Measurements from ENCODE around the gene COX4I2.

Gene COX4I2

DNA sequence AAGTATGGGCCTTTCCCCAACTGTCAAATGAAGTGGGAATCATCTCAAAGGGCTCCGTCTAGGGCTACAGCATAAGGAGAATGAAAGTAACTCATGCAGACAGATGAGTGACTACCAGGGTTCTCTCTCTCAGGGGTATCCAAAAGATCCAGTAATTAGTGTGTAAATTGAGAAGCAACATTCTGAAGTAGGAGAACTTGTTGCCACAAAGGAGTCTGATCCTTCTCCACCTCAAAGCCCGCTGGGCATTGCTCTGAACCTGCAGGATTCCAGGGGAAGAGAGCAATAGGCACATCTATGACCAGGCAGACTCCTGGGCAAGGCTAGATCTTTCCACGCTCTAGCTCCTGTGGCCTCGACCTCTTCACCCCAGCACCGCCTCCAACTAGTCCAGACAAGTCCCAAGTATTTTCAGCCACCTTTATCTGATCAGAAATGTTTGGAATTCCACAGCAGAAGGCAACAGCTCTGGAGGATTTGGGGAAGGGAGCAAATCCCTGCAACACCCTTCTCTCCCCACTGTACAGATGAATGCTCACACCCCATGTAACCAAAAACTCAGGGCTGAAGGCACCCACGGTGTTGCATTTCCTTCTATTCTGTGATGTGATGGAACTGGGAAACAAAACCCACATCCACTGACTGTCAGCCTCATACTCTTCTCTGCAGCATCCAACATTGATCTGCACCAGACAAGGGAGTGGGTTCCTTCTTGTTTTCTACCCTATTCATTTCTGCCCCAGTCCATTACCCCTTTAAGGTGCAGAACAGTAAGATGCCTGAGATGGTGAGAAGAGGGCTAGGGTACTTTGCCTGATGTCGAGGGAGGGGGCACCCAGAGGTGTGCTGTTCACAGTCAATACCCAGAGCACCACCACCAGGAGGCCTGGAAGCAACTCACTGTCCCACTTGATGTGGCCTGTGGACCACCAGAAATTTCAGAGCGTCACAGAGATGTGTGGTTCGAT, 41.0 kb downstream of the COX4I2 start:
- no peak for DNase-seq

DNA sequence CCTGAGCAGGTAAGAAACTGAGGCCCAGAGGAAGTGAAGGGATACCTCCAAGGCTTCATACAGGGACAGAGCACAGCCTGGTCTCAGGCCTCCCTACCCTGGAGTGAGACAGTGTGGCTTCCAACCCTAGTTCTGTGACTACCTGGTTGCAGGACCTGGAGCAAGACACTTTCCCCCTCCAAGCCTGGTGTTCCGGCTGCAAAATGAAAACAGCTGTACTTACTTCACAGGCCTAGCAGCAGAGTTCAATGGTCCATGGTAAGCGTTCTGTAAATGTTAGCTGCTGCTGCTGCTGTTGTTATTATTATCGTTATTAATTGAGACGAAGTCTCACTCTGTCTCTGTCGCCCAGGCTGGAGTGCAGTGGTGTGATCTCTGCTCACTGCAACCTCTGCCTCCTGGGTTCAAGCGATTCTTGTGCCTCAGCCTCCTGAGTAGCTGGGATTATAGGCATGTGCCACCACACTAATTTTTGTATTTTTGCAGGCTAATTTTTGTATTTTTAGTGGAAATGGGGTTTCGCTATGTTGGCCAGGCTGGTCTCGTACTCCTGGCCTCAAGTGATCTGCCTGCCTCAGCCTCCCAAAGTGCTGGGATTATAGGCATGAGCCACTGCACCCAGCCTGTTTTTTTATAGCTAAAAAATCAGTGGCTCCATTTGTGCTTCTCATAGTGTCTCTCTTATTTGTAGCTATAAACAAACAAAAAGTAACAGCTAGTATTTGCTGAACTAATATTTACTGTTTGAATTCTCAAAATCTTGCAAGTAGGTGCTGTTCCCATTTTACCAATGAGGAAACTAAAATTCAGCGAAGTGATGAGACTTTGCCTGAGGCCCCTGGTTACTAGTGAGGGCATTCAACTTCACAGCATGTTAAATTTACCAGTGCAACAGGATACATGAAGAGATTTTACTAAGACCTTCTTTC, 41.9 kb downstream of the COX4I2 start:
- DNase-seq = no peak

DNA sequence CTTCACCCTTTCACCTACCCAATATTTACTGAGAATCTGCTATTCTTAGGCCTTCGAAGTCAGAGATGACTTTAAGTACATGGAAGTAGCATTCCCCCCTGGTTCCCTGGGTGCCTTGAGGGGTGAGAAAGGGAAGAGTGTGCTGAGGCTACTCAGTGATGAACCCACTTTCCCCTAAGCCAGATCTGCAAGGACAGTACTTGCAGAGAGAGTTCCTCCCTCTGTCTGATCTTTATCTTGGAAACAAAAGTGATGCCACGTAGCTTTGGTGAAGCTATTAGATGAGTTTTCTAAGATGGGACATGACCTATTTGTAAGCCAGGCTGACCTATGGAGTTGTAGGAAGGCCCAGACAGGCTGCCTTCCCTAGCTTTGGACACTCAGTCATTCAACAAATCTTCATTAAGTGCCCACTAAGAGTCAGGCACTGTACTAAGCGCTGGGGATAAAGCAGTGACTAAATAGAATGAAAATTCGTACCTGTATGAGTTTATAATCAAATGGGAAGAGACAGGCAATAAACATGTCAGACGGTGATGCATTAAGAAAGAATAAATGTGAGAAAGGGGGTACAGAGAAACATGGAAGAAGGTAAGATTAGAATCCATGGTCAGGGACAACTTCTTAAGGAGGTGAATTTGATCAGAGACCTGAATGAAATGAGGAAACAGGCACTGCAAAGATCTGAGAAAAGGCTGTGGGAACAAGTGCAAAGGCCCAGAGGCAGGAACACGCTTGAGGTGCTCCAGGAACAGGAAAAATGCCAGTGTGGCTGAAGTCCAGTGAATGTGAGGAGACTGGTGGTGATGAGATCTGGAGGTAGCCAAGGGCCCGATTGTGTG, 42.8 kb downstream of the COX4I2 start:
- DNase-seq = no peak

DNA sequence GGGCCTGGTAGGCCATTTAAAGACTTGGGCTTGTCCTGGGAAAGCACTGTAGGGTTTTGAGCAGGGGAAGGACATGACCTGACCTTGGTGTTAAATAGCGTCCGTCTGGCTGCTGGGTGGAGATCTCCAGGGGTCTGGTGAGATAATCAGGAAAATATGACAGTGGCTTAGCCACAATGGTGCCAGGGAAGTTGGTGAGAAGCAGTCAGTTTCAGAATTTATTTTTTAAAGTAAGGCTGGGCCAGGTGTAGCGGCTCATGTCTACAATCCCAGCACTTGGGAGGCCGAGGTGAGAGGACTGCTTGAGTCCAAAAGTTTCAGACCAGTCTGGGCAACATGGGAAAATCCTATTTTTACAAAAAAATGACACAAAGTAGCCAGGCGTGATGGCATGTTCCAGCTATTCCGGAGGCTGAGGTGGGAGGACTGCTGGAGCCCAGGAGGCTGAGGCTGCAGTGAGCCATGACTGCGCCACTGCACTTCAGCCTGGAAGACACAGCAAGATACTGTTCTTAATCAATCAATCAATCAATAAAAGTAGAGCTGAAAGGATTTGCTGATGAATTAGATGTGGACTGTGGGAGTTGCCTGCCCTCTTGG, 43.5 kb downstream of the COX4I2 start:
- no peak for DNase-seq

DNA sequence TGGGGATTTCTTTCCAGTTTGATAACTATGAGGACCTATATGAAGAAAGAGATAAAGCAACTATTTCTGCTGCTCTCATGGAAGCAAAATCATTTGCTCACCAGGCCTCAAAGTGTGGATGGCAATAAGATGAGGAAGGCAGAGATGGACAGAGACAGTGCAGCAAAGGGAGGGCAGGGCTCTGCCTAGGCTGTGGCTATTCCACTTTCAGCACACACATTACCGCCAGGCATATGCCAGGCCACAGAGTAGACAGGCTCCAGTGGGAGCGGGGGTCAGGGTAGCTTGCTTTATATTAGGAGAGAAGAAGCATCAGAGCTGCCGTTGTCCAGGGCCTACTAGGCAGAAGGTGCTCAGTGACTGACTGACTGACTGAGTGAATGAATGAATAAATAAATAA, 44.1 kb downstream of the COX4I2 start:
- no peak for DNase-seq

DNA sequence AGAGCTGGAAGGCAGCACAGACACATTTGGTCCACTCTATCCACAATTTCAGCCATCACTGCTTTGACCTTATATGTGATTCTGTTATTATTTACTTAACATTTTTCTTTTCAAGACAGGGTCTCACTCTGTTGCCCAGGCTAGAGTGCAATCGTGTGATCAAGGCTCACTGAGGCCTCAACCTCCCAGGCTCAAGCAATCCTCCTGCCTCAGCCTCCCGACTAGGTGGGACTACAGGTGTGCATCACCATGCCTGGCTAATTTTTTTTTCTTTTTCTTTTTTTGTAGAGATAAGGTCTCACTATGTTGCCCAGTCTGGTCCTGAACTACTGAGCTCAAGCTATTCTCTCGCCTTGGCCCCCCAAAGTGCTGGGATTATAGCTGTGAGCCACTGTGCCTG, 44.6 kb downstream of the COX4I2 start:
- no peak for DNase-seq

DNA sequence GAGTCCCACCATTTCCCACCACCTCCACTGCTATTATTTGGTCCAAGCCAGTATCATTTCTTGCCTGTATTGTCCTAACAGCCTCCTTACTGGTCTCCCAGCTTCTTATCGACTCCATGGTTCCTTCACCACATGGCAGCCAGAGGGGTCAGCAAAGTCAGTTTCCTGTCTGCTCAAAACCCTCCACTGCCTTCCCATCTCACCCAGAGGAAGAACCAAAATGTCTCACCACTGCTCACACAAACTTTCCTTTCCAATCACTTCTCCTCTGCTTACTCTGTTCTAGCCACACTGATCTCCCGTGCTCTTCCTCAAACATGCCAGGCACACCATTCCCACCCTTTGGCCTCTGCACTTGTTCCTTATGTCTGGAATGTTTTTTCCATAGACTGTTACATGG, 45.2 kb downstream of the COX4I2 start:
- DNase-seq = no peak

DNA sequence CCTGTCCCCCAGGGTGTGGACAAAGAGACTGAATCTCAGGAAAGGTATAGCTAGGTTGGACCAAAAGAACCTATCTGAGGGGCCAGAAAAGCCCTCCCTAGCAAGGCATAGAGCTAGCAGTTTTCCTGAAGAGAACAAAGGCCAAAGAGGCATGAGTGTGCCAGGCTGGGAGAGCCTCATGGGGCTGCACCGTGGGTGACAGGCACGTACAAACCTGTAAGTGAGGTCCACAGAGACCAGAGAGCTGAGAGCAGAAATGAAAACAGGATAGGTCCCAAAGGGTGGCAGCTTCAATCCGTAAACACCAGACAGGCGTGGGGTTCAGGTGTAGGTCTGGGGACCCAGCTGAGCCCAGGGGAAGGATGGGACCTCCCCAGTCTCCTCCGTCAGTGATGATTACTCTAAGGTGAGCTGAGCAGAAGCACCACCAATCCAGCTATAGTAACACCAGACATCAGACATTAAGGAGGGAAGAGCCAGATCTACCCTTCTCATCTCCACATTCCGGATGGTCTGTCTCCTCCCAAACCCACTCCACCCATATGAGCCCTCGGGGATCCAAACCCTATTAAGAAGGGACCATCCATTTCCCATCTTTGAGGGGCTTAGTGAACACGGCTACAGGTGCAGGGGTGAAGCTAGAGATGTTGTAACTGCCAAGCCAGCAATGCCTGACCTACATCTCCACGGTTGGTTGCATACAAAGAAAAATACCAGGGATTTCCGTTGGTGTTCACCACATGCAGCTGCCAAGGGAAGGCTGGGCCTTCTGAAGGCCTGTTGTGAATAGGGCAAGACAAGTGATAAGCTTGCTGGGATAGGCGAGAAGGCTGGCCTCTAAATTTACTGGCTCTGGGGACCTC, 46.7 kb downstream of the COX4I2 start:
- DNase-seq = no peak

DNA sequence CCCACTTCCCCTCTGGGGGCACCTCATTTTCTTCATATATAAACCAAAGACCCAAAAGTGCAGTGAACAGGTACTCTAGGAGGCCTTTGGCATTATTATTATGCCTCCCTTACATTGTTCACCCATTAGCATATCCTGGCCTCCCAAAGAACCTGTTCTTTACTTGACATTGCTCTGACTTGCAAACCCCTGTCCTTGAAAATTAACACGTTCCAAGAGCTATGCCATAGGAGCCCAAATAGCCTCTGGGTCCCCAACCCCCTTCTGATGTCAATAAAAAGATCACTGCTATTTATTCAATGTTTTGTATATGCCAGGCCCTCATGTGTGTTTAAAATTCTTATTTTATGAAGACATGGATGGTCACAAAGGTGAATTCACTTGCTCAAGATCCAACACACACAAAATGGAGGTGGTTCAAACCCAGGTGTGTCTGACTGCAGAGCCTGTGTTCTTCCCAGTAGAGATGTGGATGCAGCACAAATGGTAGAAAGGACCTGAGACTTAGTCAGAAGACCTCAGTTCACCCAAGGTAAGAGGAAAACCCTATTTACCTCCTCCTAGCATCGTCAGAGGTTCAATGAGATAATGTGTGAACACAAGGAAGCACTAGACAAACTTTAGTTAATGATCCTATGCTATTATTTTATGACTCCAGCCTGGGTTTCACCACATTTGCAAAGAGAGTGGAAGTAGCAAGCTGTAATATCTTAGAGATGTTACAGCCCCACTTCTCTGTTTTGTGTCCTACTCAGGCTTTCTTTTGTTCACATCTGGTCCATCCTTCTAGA, 48.3 kb downstream of the COX4I2 start:
- DNase-seq = no peak

DNA sequence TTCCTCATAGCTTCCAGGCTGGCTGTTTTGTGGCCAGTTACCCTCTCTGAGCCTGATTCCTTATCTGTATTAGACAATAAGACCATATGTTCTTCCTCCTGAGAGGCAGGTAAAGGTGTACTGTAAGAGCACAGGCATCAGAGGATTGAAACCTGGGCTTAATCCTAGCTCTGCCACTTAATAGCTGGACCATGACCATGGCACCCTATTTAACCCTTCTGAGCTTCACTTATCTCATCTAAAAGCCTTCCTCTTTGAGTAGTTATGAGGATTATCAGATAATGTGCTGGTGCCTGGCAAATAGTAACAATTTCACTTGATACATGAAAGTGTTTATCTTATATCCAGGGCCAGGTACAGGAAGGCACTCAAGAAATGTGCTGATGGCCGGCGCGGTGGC, 50.1 kb downstream of the COX4I2 start:
- no peak for DNase-seq

DNA sequence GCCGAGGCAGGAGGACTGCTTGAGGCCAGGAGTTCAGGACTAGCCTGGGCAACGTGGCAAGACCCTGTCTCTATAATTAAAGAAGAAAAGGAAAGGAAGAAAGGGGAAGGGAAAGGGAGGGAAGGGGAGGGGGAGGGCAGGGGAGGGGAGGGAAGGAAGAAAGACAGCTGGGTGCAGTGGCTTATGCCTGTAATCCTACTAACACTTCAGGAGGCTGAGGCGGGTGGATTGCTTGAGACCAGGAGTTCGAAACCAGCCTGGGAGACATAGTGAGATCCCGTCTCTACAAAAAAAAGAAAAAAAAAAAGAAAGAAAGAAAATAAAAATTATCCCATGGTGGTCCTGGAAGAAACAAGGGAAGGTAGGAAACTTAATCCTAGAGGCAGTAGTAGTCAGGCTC, 51.4 kb downstream of the COX4I2 start:
- no peak for DNase-seq

DNA sequence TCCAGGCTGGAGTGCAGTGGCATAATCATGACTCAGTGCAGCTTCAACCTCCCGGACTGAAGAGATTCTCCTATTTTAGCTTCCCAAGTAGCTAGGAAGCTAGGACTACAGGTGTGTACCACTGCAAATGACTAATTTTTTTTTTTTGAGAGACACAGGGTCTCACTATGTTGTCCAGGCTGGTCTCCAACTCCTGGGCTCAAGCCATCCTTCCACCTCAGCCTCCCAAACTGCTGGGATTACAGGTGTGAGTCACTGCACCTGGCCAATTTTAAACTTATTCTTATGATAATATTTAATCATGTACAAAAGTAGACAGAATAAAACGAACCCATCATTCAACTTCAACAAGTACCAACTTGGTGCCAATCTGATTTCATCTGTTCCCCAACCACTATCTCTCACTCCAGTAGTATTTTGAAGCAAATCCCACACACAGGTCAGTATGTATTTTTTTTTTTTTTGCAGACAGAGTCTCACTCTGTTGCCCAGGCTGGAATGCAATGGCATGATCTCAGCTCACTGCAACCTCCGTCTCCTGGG, 52.5 kb downstream of the COX4I2 start:
- no peak for DNase-seq

DNA sequence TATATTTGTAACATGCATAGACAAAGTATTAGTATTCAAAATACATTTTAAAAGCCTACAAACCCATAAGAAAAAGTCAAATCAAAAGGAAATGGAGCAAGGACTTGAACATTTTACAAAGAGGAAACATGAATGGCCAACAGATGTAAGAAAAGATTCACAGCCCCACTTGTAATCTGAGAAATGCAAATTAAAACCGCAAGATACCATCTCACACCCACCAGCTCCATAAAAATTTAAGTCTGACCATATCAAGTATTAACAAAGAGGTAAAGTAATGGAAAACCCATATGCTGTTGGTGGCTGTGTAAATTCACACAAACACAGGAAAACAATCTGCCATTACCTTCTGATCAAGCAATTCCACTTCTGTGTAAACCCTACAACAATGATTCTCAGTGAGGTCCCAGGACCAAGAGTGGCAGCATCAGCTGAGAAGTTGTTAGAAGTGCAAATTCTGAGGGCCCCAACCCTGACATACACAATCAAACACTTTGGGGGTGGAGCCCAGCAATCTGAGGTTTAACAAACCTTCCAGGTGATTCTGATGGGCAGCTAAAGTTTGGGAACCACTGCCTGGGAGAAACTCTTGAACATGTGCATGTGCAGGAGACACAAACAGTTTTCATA, 54.0 kb downstream of the COX4I2 start:
- DNase-seq = no peak

DNA sequence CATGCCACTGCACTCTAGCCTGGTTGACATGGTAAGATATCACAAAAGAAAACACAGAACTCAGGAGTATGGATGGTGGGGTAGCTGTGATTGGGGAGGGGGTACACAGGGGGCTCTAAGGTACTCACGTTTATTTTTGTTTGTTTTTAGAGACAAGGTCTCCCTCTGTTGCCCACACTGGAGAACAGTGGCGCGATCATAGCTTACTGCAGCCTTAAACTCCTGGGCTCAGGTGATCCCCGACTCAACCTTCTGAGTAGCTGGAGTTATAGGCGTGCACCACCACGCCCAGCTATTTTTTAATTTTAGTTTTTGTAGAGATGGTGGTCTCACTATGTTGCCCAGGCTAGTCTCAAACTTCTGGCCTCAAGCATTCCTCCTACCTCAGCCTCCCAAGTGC, 55.7 kb downstream of the COX4I2 start:
- no peak for DNase-seq

DNA sequence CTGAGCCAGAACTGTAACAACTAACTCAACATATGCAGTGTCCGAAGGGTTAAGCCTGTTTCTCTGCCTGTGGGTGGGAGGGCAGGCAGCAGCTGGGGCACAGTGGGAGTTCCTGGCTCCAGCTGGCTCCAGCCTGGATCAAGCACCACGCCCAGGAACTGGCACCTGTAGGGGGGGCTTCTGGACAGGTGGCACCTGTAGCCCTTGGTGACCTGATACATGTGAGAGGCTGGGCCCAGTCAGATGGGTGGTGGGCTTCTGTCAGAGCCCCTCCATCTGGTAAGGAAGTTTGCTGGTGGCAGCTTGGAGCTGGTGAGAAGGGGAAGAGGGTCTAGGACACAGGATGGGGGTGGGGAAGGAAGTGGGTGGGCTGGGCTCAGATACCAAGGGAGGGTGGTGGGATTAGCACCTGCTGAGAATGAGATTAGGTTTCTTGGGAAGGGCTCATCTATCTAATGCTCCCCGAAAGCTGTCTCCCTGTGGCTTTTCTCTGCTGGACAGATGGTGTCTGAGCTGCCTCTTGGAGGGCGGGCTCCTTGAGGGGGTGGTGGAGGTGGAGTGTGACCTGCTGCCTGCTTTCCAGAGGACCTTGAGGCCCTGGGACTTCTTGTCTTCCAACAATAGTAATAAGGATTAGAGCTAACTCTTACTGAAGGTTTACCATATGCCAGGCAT, 56.4 kb downstream of the COX4I2 start:
- DNase-seq = no peak

Measured in activated T-cell treated with anti-CD3 and anti-CD28 coated beads for 4 hours (primary cell).